ENCODE data around the gene KCTD1.

DNA sequence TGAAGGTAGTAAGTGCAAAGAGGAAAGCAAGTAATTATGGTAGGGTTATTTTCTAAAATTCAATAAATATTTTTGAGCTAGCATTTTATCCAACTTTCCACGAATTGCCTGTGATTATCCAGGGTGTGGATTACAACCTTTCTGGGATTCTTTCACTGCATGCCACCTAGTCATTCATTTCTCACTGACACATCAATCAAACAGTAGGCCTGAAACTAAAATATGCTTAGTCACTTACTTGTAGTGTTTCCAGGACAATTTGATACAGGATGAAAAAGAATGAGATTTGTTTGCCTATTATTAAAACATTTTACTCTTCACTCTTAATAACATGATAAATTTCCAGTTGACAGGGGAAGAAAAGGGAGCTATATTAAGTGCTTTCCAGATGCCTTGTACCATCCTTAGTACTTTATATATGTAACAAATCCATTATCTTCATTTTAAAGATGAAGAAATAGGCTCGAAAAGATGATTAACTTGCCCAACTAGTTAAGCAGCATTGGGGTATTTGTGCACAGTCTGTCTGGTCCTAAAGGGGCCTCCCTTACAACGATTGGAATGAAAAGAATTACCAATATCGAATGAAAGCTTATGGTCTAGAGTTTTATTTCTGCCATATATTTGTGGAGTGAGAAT, 70.4 kb downstream of the KCTD1 start:
- no peak for TF ChIP-seq LARP7 (IDR thresholded peaks at IDR 0.05)
- no peak for TF ChIP-seq HDAC2 (IDR thresholded peaks at IDR 0.05)
- TF ChIP-seq, protein P1, sequence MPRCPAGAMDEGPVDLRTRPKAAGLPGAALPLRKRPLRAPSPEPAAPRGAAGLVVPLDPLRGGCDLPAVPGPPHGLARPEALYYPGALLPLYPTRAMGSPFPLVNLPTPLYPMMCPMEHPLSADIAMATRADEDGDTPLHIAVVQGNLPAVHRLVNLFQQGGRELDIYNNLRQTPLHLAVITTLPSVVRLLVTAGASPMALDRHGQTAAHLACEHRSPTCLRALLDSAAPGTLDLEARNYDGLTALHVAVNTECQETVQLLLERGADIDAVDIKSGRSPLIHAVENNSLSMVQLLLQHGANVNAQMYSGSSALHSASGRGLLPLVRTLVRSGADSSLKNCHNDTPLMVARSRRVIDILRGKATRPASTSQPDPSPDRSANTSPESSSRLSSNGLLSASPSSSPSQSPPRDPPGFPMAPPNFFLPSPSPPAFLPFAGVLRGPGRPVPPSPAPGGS (IDR thresholded peaks at IDR 0.05; ENCODE audit: borderline replicate concordance, insufficient read depth, low read depth, low read length, poor library complexity, severe bottlenecking), result no peak
- TF ChIP-seq POLR2A (IDR thresholded peaks at IDR 0.05; ENCODE audit: low read depth, low read length), result no peak
